Activated naive CD4-positive, alpha-beta T cell treated with anti-CD3 and anti-CD28 coated beads, Interleukin-2, amount 50 U/mL, for 16 hours (primary cell): ENCODE results near the gene NKAIN2.
"Not testable (repeated sequence)": the region's sequence is repeated elsewhere in the genome, so short reads cannot be mapped to it uniquely, and the experiment has no call there.

Experiments used
- DNase-seq: peaks from one replicate; pipeline ENCODE4 v3.0.0-alpha.2; 2020

Gene NKAIN2

DNA sequence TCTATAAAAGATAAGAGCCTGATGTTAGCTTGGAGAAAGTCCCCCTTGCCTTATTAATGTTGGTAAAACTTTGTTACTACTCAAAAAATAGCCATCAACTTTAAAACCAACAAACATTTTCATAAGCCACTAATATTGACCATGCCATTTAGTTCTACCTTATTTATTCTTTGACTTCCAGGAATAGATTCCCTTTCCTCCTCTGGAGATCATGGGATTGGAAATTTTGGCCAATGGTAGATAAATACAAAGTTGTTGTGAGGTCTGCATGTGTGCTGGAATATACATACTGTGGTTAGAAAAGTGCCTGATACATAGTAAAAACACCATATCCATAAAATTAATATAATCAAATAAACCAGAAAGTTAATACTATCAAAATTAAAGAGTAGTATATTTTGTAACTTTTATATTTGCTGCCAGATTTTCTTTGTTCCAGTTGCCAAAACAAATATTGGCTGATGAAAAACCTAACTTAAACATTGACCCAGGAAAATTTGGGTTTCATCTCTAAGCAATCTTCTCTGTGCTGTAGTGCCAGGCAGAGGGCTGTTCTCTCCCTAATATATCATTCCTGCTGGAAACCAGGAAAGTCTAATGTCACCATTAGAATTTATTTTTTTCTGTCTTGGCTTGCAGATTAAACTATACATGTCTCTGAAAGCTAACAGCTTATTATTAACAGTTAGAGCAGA is 169.1 kb downstream of the NKAIN2 start:
- DNase-seq = no peak

DNA sequence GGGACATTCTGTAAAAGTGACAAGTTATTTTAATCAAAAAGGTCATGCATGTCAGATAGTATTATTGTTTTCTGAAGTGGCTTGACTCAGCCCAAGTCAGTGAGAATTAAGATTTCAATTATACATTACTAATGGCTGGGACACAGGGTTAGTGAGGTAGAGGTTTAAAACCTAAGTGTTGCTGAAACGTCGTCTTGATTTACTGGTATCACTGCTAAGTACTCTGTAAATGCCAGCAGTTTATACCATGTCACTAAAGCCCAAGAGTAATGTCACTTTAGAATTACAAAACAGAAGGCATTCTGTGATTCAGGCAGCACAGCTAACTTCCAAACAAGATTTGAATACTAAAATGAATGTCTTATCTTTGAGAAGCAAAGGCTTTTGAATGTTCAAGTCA is 176.6 kb downstream of the NKAIN2 start:
- no peak for DNase-seq

GRCh38 chr6:123986938-123987337 is 183.3 kb downstream of the NKAIN2 start:
- no peak for DNase-seq

GRCh38 chr6:123989918-123990317 is 186.3 kb downstream of the NKAIN2 start:
- not testable (repeated sequence) for DNase-seq

DNA sequence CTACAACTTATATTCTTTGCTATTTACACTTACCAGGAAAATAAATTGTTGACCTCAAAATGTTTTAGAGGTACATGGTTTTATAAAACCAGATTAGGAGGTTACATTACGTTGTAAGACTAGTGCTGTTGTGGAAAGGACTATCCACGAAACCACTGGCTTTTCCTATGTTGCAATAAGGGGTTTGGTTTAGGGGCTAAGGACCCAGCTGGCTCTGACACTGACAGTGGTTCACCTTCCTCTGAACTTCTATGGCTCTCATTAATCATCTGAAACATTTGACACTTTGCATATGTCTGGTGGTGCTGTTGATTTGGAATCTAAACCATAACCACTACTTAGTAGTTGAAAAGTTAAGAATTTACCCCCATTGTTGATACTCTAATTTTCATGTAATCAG is 186.7 kb downstream of the NKAIN2 start:
- DNase-seq = no peak

GRCh38 chr6:123994168-123994567 is 190.5 kb downstream of the NKAIN2 start:
- DNase-seq = no peak

- DNase-seq = no peak
These were observed 191.4 kb downstream of the NKAIN2 start for GRCh38 chr6:123994891-123995635.

- no peak for DNase-seq
These were observed 193.6 kb downstream of the NKAIN2 start for GRCh38 chr6:123997223-123997622.

- DNase-seq = no peak
These were observed 198.9 kb downstream of the NKAIN2 start for GRCh38 chr6:124002377-124003081.

- DNase-seq = no peak
These were observed 203.6 kb downstream of the NKAIN2 start for GRCh38 chr6:124007266-124007665.

- no peak for DNase-seq
These were observed 204.6 kb downstream of the NKAIN2 start for GRCh38 chr6:124008000-124008987.

- no peak for DNase-seq
These were observed 205.5 kb downstream of the NKAIN2 start for GRCh38 chr6:124008988-124009765.

- DNase-seq = no peak
These were observed 206.9 kb downstream of the NKAIN2 start for GRCh38 chr6:124010574-124010973.

GRCh38 chr6:124011180-124011579 is 207.5 kb downstream of the NKAIN2 start:
- DNase-seq = no peak

DNA sequence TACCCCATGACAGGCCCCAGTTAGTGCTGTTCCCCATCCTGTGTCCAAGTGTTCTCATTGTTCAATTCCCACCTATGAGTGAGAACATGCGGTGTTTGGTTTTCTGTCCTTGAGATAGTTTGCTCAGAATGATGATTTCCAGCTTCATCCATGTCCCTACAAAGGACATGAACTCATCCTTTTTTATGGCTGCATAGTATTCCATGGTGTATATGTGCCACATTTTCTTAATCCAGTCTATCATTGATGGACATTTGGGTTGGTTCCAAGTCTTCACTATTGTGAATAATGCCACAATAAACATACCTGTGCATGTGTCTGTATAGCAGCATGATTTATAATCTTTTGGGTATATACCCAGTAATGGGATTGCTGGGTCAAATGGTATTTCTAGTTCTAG is 218.4 kb downstream of the NKAIN2 start:
- not testable (repeated sequence) for DNase-seq

DNA sequence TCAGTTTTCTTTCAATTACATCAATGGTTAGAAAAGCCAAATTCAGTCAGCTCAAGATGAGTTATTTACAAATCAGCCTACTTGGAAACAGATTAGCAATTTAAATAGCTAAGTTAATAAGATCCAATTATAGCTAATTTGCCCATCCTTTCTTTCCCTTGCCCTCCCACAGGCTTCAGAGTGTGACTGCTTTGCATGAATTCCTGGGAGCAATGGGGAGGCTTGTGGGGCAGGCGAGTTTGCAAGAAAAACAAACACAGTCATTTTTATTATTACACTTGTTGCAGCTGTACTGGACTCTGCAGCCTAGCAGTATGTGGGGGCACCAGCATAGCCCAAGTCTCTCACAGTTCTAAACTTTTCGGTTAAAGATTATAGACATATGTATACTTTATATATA is 219.0 kb downstream of the NKAIN2 start:
- DNase-seq = no peak

- no peak for DNase-seq
These were observed 223.0 kb downstream of the NKAIN2 start for GRCh38 chr6:124026694-124027093.

DNA sequence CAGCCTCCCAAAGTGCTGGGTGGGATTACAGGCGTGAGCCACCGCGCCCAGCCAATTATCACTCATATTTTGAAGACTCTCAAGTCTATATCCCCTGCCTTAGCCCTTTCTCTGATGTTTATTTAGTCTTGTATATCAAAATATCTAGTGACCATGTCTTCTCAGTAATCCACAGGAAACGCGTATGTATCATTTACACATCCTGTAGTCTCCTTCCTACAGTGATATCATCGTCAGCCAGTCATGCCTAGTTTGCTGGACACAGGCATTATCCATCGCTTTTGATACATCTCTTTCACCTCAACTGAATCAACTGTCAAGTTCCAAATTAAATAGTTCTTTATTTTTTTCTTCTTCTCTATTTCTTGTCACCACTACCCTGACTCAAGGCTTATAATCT is 223.7 kb downstream of the NKAIN2 start:
- no peak for DNase-seq

- DNase-seq = no peak
These were observed 224.5 kb downstream of the NKAIN2 start for GRCh38 chr6:124028117-124028516.

DNA sequence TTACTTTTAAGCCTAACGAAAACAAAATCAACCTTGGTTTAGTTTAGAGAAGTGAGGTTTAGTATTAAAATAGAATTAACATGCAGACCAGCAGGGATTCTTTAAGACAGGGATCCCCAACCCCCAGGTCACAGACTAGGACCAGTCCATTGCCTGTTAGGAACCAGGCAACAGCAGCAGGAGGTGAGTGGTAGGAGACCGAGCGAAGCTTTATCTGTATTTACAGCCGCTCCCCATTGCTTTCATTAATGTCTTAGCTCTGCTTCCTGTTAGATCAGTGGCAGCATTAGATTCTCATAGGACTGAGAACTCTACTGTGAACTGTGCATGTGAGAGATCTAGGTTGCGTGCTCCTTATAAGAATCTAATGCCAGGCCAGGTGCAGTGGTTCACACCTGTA is 225.9 kb downstream of the NKAIN2 start:
- DNase-seq = no peak

- no peak for DNase-seq
These were observed 229.8 kb downstream of the NKAIN2 start for GRCh38 chr6:124033501-124033900.

GRCh38 chr6:124036384-124036783 is 232.7 kb downstream of the NKAIN2 start:
- no peak for DNase-seq
